ENCODE measurements around the gene ITM2A. TPM values are rescaled to one million over a fixed set of nuclear protein-coding genes. Genes with fewer than 3 reads are reported as not detected.

Gene ITM2A
- total RNA-seq, 3 donors from 2014 or later = 63.6 to 149 (median 81.2) TPM

DNA sequence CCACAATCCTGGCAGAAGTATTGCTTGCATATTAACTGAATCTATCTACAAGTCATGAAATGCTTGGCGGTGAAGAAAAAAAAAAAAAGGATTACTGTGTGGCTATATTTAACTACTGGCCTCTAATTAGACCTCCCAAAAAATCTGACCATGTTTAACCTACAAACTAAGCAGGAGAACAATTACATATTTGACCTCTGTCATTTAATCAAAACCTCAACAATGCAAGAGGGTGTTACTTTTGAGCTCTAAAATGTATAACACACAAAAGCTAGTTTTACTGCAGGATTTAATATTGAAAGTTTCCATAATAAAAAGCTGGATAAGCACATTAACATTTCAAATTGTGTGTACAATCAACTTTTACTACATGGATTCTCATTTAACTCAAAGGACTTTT lies 1.5 kb downstream of the ITM2A start:
- intact Hi-C loops (cut with DNase I; ENCODE audit: low total_unique reads) = no loop called here
- no peaks in the 10 kb centered on the region for H3K36me3 ChIP-seq
- no peak for DNase-seq (ENCODE audit: low spot score in 2 of 2)
- H3K27ac ChIP-seq = no peak overlapping the region
- H3K27me3 ChIP-seq = peaks cover 0 to 21% of the 10 kb centered on the region in 2 donors
- TF ChIP-seq POLR2A (IDR thresholded peaks at IDR 0.05) (no peak), POLR2AphosphoS5 (IDR thresholded peaks at IDR 0.05) (no peak)
- TF ChIP-seq, protein P1, sequence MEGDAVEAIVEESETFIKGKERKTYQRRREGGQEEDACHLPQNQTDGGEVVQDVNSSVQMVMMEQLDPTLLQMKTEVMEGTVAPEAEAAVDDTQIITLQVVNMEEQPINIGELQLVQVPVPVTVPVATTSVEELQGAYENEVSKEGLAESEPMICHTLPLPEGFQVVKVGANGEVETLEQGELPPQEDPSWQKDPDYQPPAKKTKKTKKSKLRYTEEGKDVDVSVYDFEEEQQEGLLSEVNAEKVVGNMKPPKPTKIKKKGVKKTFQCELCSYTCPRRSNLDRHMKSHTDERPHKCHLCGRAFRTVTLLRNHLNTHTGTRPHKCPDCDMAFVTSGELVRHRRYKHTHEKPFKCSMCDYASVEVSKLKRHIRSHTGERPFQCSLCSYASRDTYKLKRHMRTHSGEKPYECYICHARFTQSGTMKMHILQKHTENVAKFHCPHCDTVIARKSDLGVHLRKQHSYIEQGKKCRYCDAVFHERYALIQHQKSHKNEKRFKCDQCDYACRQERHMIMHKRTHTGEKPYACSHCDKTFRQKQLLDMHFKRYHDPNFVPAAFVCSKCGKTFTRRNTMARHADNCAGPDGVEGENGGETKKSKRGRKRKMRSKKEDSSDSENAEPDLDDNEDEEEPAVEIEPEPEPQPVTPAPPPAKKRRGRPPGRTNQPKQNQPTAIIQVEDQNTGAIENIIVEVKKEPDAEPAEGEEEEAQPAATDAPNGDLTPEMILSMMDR (IDR thresholded peaks at IDR 0.05) = no peak
- H3K4me3 ChIP-seq = peak overlapping the region; percentile 48 to 60 (median 58)
- no peaks in the 10 kb centered on the region for H3K4me1 ChIP-seq
- no peaks in the 10 kb centered on the region for H3K9me3 ChIP-seq

DNA sequence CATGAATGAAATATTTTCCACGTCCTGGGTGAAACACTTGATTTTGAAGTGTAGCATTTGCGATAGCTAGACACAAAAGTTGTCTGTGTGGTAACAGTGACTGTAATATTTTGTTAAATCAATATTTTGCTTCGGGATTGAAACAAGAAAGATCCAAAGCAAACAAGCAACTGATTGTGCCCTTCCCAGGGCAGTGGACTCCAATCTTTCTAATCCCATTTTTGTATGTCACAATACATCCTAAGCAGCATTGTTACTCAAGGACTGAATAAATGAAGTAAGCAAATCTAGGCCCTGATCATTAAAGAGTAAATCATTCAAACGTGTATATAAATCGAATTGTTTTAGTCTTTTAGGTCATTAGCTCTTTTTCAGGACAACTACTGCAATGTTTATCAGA lies 2.8 kb downstream of the ITM2A start:
- no peaks in the 10 kb centered on the region for H3K9me3 ChIP-seq
- H3K27me3 ChIP-seq = peaks cover 0 to 21% of the 10 kb centered on the region in 2 donors
- no peak for DNase-seq (ENCODE audit: low spot score in 2 of 2)
- no peak for TF ChIP-seq POLR2A (IDR thresholded peaks at IDR 0.05)
- no peak for TF ChIP-seq POLR2AphosphoS5 (IDR thresholded peaks at IDR 0.05)
- TF ChIP-seq, protein P1 (IDR thresholded peaks at IDR 0.05) = no peak
- intact Hi-C loops (cut with DNase I; ENCODE audit: low total_unique reads) = no loop called here
- H3K4me3 ChIP-seq = peak overlapping the region in 1 of 3 donors; percentile 13
- no peaks in the 10 kb centered on the region for H3K4me1 ChIP-seq
- H3K27ac ChIP-seq = no peak overlapping the region
- H3K36me3 ChIP-seq = no peaks in the 10 kb centered on the region

DNA sequence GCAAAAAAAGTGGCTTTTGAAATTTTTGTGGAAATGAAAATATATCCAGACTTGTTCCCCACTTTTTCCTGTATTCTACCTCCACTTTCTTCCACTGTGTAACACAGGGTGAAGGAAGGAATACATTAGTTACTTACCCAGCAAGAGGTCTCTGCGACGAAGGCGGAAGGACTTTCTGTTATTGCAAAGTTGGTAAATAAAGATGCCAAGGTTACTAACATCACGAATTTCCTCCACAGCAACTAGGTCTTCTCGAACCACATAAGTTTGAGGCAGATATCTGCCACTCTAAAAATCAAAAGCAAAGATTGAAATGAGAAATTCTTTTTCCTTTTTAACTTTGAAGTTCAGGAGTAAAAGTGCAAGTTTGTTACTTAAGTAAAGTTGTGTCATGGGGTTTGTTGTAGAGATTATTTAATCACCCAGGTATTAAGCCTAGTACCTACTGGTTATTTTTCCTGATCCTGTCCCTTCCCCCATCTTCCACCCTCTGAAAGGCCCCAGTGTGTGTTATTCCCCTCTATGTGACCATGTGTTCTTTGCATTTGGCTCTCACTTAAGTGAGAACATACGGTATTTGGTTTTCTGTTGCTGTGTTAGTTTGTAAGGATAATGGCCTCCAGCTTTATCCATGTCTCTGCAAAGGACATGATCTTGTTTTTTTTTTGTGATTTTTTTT lies 5.8 kb downstream of the ITM2A start:
- intact Hi-C loops (cut with DNase I; ENCODE audit: low total_unique reads) = no loop called here
- Histone ChIP-seq H3K27ac (no peak overlapping the region), H3K9me3 (no peaks in the 10 kb centered on the region), H3K36me3 (no peaks in the 10 kb centered on the region), H3K27me3 (peaks cover 0 to 4% of the 10 kb centered on the region in 2 donors), H3K4me1 (no peaks in the 10 kb centered on the region), H3K4me3 (no peak overlapping the region)
- DNase-seq (ENCODE audit: low spot score in 2 of 2) = no peak
- TF ChIP-seq POLR2AphosphoS5 (IDR thresholded peaks at IDR 0.05) (no peak), POLR2A (IDR thresholded peaks at IDR 0.05) (no peak)
- TF ChIP-seq, protein P1 (IDR thresholded peaks at IDR 0.05) = no peak

DNA sequence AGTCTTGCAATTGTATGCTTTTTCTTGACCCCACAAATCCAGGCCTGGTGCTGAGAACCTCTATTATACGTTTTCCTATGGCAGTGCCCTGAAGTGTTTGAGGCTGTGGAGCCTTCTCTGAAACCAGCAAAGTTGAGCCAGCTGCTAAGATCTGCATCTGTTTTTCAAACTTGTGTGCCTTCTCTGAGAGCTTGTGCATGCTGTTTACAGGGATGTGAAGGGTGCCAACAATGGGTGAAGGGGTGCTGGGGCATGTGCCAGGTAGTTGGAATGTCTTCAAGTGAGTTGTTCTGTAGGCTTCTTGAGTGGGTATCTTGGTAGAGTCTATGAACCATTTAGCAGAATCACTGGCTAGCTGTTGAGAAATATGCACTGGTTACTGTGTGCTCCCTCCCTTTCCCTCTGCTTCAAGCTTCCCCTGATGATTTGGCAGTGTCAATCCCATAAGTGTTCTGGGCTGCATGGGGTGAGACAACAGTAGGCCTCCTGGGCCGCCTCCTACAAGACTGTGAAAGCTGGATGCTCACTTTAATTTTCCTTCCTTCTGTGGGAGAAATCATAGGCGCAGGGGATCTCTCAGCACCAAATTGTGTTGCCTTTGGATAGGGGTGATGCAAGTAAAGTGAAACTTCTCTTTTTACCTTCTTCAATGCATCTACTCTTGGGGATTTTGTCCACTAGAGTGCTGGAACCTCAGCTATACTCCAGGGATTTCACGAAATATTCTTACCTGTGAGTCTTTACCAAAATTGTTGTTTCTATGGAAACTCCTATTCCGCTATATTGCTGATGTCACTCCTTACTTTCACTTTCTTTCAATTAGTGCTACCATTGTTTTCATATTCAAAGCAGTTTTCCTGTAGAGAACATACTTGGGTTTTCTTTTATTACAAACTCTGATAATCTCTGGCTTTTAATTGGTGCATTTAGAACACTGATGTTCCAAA lies 30.0 kb downstream of the ITM2A start:
- DNase-seq (ENCODE audit: low spot score in 2 of 2) = no peak
- Histone ChIP-seq H3K36me3 (no peaks in the 10 kb centered on the region), H3K27me3 (peaks cover 0 to 6% of the 10 kb centered on the region in 2 donors), H3K27ac (no peak overlapping the region), H3K9me3 (no peaks in the 10 kb centered on the region), H3K4me3 (no peak overlapping the region), H3K4me1 (no peaks in the 10 kb centered on the region)
- intact Hi-C loops (cut with DNase I; ENCODE audit: low total_unique reads) = no loop called here
- TF ChIP-seq, protein P1 (IDR thresholded peaks at IDR 0.05) = no peak
- TF ChIP-seq POLR2A (IDR thresholded peaks at IDR 0.05) (no peak), POLR2AphosphoS5 (IDR thresholded peaks at IDR 0.05) (no peak)

DNA sequence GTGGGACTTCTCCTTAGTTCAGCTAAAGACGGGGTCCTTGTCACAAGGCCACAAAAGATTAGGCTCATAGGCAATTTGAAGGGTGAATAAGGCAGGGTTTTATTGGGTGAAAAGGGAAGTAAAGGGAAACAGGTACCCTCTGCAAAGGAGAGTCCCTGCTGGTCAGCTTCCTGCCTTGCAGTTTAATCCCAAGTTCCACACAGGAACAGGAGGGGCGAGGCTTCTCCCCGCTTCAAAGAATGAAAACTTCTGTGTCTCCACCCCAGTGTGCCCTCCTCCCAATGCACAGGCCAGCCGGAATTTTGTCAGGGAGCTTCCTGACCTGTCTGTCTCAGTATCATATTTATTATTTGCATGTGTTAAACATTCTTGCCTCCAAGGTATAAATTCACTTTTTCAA lies 37.1 kb downstream of the ITM2A start:
- DNase-seq (ENCODE audit: low spot score in 2 of 2) = no peak
- no peaks in the 10 kb centered on the region for H3K27me3 ChIP-seq
- H3K36me3 ChIP-seq = no peaks in the 10 kb centered on the region
- TF ChIP-seq POLR2AphosphoS5 (IDR thresholded peaks at IDR 0.05) (no peak), POLR2A (IDR thresholded peaks at IDR 0.05) (no peak)
- TF ChIP-seq, protein P1 (IDR thresholded peaks at IDR 0.05) = no peak
- H3K4me1 ChIP-seq = no peaks in the 10 kb centered on the region
- intact Hi-C loops (cut with DNase I; ENCODE audit: low total_unique reads) = no loop called here
- no peak overlapping the region for H3K4me3 ChIP-seq
- no peaks in the 10 kb centered on the region for H3K9me3 ChIP-seq
- no peak overlapping the region for H3K27ac ChIP-seq
